ENCODE data around the gene LPO. TPM values are rescaled to one million over a fixed set of nuclear protein-coding genes. Genes with fewer than 3 reads are reported as not detected.

Gene LPO
- total RNA-seq, 1 donor from 2014 or later: not detected

DNA sequence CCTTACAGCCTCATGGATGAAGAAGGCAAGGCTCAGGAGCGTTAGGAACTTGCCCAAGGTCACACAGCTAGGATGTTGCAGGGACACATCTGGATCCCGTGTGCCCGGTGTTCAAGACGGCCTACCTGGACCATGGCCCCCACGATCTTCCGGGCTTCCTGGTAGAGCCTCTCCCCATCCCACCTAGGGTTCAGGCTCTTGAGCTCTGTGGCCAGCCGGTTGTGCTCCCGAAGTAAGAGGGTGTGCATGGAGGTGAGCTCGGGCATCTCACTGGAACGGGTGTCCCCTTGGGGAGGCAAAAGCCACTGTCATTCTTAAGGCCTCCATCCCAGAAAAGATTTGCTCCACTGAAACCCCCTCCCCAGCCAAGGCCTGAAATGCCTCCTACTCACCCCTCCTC lies 37.0 kb downstream of the LPO start:
- Histone ChIP-seq H3K4me1 (ENCODE audit: control insufficient read depth in 3 of 3, insufficient read depth in 3 of 3, low read length in 3 of 3) (peaks cover 4 to 14% (median 12%) of the 10 kb centered on the region in 3 donors), H3K27ac (ENCODE audit: low read depth, low read length) (no peak overlapping the region), H3K27me3 (ENCODE audit: control insufficient read depth in 3 of 3, insufficient read depth in 3 of 3, low read length in 3 of 3) (peaks cover 0 to 9% (median 5%) of the 10 kb centered on the region in 3 donors), H3K9ac (ENCODE audit: low read depth in 1 of 3, low read length in 3 of 3) (no peak overlapping the region), H3K4me3 (ENCODE audit: low read length in 3 of 3) (no peak overlapping the region), H3K36me3 (ENCODE audit: control insufficient read depth in 3 of 3, insufficient read depth in 3 of 3, low read length in 3 of 3) (no peaks in the 10 kb centered on the region), H3K9me3 (ENCODE audit: control insufficient read depth in 3 of 3, low read length in 3 of 3) (no peaks in the 10 kb centered on the region)

DNA sequence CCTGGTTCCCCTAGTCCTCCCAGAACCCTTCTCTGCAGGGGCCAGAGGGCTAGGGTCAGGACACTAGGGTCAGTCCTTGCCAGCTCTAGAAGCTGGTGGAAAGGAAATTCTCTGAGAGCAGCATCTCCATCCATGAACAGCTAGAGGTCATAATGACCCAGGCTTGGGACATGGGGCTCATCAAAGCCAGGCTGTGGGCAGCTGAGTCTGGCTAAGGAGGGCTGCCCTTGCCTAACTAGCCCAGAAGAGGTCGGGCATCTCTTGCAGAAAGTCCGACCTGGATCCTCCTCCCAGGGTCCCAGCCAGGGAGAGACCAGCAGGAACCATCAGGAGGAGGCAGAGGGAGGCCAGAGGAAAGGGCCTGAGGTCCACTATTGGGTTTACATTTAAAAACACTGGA lies 38.0 kb downstream of the LPO start:
- no peaks in the 10 kb centered on the region for H3K36me3 ChIP-seq (ENCODE audit: control insufficient read depth in 3 of 3, insufficient read depth in 3 of 3, low read length in 3 of 3)
- H3K27ac ChIP-seq (ENCODE audit: low read depth, low read length): no peak overlapping the region
- no peak overlapping the region for H3K9ac ChIP-seq (ENCODE audit: low read depth in 1 of 3, low read length in 3 of 3)
- H3K4me3 ChIP-seq (ENCODE audit: low read length in 3 of 3): no peak overlapping the region
- no peaks in the 10 kb centered on the region for H3K9me3 ChIP-seq (ENCODE audit: control insufficient read depth in 3 of 3, low read length in 3 of 3)
- peaks cover 4 to 14% (median 12%) of the 10 kb centered on the region in 3 donors for H3K4me1 ChIP-seq (ENCODE audit: control insufficient read depth in 3 of 3, insufficient read depth in 3 of 3, low read length in 3 of 3)
- peaks cover 0 to 9% (median 5%) of the 10 kb centered on the region in 3 donors for H3K27me3 ChIP-seq (ENCODE audit: control insufficient read depth in 3 of 3, insufficient read depth in 3 of 3, low read length in 3 of 3)

DNA sequence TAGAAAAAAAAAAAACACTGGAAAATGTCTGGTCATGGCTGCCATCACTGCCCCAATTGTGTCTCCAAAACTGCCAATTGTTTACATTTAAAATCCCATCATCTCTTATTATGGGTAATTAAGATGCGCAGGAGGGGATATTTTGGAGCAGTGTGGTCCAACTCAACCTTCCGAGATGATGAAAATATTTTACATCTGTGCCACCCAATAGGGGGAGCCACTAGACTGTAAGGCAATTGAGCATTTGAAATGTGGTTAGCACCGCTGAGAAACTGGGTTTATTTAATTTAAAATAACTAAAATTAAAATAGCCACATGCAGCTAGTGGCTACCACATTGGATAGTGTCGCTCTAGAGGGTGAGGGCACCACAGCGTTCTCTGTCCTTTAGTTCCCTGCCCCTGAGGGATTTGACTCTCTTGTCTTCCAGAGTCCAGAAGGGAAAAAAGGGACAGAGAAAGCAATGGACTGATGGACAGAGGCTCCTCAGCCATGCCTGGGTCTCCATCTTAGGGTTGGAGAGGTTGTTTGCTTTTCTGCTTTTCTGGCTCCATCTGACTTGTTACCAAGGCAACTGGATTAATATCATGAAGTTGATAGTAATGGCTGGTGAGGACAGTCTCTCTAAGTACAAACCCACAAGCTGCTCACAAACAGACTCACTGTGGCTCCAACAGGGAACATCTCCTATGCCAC lies 38.9 kb downstream of the LPO start:
- no peaks in the 10 kb centered on the region for H3K9me3 ChIP-seq (ENCODE audit: control insufficient read depth in 3 of 3, low read length in 3 of 3)
- H3K4me1 ChIP-seq (ENCODE audit: control insufficient read depth in 3 of 3, insufficient read depth in 3 of 3, low read length in 3 of 3): peaks cover 4 to 14% (median 12%) of the 10 kb centered on the region in 3 donors
- peaks cover 0 to 9% (median 8%) of the 10 kb centered on the region in 3 donors for H3K27me3 ChIP-seq (ENCODE audit: control insufficient read depth in 3 of 3, insufficient read depth in 3 of 3, low read length in 3 of 3)
- no peak overlapping the region for H3K27ac ChIP-seq (ENCODE audit: low read depth, low read length)
- no peak overlapping the region for H3K4me3 ChIP-seq (ENCODE audit: low read length in 3 of 3)
- H3K9ac ChIP-seq (ENCODE audit: low read depth in 1 of 3, low read length in 3 of 3): no peak overlapping the region
- no peaks in the 10 kb centered on the region for H3K36me3 ChIP-seq (ENCODE audit: control insufficient read depth in 3 of 3, insufficient read depth in 3 of 3, low read length in 3 of 3)

DNA sequence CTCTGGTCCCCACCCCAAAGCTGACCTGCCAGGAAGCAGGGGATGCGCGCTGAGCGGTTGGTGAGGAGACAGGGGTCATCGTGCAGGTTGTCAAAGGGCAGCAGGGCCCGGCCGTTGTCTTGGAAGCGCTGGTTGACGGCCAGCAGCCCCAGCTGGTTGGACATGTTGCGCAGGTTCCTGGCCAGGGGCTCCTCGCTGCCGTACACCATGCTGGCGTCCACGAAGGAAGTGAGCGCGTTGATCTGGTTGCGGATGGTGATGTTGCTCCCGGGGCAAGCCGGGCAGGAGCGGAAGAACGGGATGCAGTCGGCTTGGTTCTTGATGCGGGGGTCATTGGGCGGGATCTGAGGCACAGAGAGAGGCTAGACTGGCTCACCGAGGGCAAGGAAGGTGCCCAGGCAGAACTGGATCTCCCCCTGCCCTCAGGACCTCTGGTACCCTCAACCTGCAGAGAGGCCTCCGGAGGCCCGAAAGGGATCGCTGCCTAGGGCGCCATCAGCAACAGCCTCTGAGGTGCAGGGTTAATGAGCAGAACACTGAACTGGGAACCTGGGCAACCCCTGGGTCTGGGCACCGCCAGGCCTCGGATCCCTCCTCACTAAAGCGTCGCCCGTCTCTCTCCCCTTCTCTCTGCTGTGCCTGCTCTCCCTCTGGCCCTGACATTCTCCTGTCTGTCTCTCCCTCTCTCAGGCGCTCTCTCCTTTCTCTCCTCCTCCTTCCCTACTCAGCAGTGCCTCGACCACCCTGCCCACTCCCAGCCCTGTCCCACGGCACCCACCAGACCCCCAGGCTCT lies 39.6 kb downstream of the LPO start:
- H3K4me1 ChIP-seq (ENCODE audit: control insufficient read depth in 3 of 3, insufficient read depth in 3 of 3, low read length in 3 of 3): peaks cover 4 to 14% (median 12%) of the 10 kb centered on the region in 3 donors
- peak overlapping the region; percentile 48 for H3K27ac ChIP-seq (ENCODE audit: low read depth, low read length)
- H3K36me3 ChIP-seq (ENCODE audit: control insufficient read depth in 3 of 3, insufficient read depth in 3 of 3, low read length in 3 of 3): no peaks in the 10 kb centered on the region
- H3K27me3 ChIP-seq (ENCODE audit: control insufficient read depth in 3 of 3, insufficient read depth in 3 of 3, low read length in 3 of 3): peaks cover 0 to 9% (median 8%) of the 10 kb centered on the region in 3 donors
- peak overlapping the region in 1 of 3 donors; percentile 66 for H3K9ac ChIP-seq (ENCODE audit: low read depth in 1 of 3, low read length in 3 of 3)
- no peaks in the 10 kb centered on the region for H3K9me3 ChIP-seq (ENCODE audit: control insufficient read depth in 3 of 3, low read length in 3 of 3)
- no peak overlapping the region for H3K4me3 ChIP-seq (ENCODE audit: low read length in 3 of 3)

DNA sequence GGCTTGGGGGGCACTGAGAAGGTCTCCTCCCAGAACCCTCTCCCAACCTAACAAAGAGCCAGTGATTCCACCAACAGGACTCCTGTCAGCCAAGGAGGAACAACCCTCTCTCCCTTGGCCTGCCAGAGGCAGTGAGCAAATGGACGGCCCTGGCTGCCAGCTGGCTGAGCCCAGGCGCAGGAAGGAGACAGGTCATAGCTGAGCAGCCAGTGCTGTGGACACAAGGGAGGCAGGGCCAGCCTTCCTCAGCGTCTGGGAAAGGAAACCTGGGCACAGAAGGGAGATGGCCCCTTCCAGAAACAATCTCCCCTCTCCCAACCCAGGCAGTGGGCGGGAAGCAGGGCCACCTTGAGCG lies 40.3 kb downstream of the LPO start:
- H3K36me3 ChIP-seq (ENCODE audit: control insufficient read depth in 3 of 3, insufficient read depth in 3 of 3, low read length in 3 of 3): no peaks in the 10 kb centered on the region
- H3K27me3 ChIP-seq (ENCODE audit: control insufficient read depth in 3 of 3, insufficient read depth in 3 of 3, low read length in 3 of 3): peaks cover 0 to 12% (median 8%) of the 10 kb centered on the region in 3 donors
- peak overlapping the region; percentile 48 for H3K27ac ChIP-seq (ENCODE audit: low read depth, low read length)
- H3K9ac ChIP-seq (ENCODE audit: low read depth in 1 of 3, low read length in 3 of 3): peak overlapping the region; percentile 47 to 66 (median 50)
- no peaks in the 10 kb centered on the region for H3K9me3 ChIP-seq (ENCODE audit: control insufficient read depth in 3 of 3, low read length in 3 of 3)
- peaks cover 4 to 14% (median 12%) of the 10 kb centered on the region in 3 donors for H3K4me1 ChIP-seq (ENCODE audit: control insufficient read depth in 3 of 3, insufficient read depth in 3 of 3, low read length in 3 of 3)
- peak overlapping the region; percentile 54 to 61 (median 57) for H3K4me3 ChIP-seq (ENCODE audit: low read length in 3 of 3)

DNA sequence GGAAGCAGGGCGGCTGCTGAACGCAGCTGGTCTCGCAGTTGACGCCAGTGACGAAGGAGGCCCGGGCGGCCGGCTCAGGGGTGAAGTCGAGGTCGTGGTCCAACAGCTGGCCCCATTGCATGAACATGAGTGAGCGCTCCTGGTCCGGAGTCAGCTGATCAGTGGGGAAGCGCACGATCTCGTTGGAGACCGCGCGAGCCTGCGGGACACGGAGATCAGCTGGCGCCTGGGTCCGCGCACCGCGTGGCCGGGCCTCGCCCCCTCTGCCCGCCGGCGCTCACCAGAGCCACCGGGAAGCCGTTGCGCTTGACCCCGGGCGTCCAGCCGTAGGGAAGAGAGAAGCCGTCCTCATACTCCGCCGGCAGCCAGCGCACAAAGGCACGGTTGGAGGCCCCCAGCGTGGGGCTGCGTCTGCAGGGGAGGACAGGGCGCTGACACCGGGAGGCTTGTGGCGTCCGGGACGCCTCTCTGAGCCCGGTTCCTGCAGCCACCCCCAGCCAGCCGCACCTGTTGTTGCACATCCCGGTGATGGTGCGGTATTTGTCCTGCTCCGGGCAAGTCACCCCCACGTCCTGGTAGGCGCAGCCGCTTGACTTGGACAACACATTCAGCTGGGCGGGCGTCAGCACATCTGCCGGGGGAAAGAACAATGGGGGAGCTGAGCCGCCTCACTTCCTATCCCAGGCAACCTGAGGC lies 40.8 kb downstream of the LPO start:
- H3K9me3 ChIP-seq (ENCODE audit: control insufficient read depth in 3 of 3, low read length in 3 of 3): no peaks in the 10 kb centered on the region
- H3K4me3 ChIP-seq (ENCODE audit: low read length in 3 of 3): peak overlapping the region; percentile 54 to 61 (median 57)
- peaks cover 0 to 17% (median 8%) of the 10 kb centered on the region in 3 donors for H3K27me3 ChIP-seq (ENCODE audit: control insufficient read depth in 3 of 3, insufficient read depth in 3 of 3, low read length in 3 of 3)
- H3K27ac ChIP-seq (ENCODE audit: low read depth, low read length): peak overlapping the region; percentile 48
- peak overlapping the region; percentile 47 to 66 (median 50) for H3K9ac ChIP-seq (ENCODE audit: low read depth in 1 of 3, low read length in 3 of 3)
- H3K36me3 ChIP-seq (ENCODE audit: control insufficient read depth in 3 of 3, insufficient read depth in 3 of 3, low read length in 3 of 3): no peaks in the 10 kb centered on the region
- H3K4me1 ChIP-seq (ENCODE audit: control insufficient read depth in 3 of 3, insufficient read depth in 3 of 3, low read length in 3 of 3): peaks cover 4 to 14% (median 12%) of the 10 kb centered on the region in 3 donors

DNA sequence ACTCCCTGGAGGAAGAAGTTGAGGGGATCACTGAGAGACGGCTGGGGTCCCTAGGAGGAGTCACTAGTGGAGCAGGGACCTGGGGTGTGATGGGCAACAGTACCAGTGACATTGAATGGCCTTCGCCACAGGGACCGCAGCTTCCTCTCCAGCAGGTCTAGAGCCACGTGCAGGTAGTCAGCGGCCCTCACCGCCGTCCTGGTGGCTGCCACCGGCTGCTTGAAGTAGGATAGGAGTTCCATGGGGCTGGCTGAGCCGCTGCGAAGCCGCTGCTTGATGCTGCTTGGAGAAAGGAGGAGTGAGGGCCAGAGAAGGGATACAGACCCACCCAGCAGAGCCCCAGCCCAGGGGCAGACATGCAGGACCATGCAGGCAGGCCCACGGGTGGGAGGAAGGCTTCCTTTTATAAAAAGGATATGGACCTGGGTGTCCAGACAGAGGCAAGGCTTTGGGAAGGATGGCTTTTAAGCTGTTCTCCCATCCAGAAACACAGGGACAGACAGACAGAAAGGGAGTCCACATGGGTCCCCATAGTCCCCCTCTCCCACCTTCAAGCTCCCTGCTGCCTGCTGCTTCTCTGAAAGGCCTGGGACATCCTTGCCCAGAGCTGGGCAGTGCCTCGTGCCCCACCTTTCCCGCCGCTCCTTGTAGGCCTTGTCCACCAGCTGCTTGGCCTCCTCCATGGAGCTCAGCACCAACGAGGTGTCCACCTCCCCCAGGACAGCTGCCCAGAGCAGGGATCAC lies 41.5 kb downstream of the LPO start:
- Histone ChIP-seq H3K9me3 (ENCODE audit: control insufficient read depth in 3 of 3, low read length in 3 of 3) (no peaks in the 10 kb centered on the region), H3K4me3 (ENCODE audit: low read length in 3 of 3) (peak overlapping the region in 2 of 3 donors; percentile 54 to 57), H3K36me3 (ENCODE audit: control insufficient read depth in 3 of 3, insufficient read depth in 3 of 3, low read length in 3 of 3) (no peaks in the 10 kb centered on the region), H3K27ac (ENCODE audit: low read depth, low read length) (no peak overlapping the region), H3K9ac (ENCODE audit: low read depth in 1 of 3, low read length in 3 of 3) (no peak overlapping the region), H3K4me1 (ENCODE audit: control insufficient read depth in 3 of 3, insufficient read depth in 3 of 3, low read length in 3 of 3) (peaks cover 4 to 14% (median 12%) of the 10 kb centered on the region in 3 donors), H3K27me3 (ENCODE audit: control insufficient read depth in 3 of 3, insufficient read depth in 3 of 3, low read length in 3 of 3) (peaks cover 0 to 18% (median 12%) of the 10 kb centered on the region in 3 donors)

DNA sequence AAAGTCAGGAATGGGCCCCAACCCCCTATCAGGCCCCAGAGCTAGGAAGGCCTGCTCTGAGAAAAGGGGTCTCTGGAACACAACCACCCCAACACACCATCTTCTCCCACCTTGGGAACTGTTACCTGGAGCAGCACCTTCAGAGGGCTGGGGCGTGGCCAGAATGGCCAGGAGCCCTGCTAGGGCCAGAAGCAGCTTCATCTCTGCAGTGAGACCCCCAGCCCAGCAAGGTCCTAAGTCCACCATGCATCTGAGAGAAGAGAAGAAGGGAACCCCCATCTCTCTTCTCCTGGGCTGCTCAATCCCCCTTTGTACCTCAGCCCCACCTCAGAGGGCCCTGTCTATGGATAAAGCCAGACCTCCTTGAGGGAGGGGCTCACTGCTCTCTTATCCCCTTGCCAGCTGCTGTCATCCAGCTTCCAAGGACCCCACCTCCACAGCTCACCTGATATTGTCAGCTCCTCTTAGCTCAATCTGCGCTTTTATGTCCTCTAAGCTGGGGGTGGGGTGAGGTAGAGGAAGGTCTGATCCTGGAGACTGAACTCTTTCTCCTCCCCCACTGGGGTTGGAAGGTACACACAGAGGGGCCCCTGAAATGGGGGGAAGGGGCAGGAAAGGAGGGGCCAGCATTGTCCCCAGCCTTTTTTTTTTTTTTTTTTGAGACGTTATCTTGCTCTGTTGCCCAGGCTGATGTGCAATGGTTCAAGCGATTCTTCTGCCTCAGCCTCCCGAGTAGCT lies 42.3 kb downstream of the LPO start, which contains the start of gene MPO:
Gene MPO (minus strand): TSS at position 456 of the 738 bp plus-strand sequence. CDS start 177 bp downstream, at position 279.
- Histone ChIP-seq H3K27ac (ENCODE audit: low read depth, low read length) (no peak within 1 kb of the TSS), H3K4me3 (ENCODE audit: low read length in 3 of 3) (no peak within 1 kb of the TSS), H3K9me3 (ENCODE audit: control insufficient read depth in 3 of 3, low read length in 3 of 3) (no peaks in the 10 kb centered on the region), H3K9ac (ENCODE audit: low read depth in 1 of 3, low read length in 3 of 3) (no peak within 1 kb of the TSS), H3K4me1 (ENCODE audit: control insufficient read depth in 3 of 3, insufficient read depth in 3 of 3, low read length in 3 of 3) (peaks cover 4 to 14% (median 12%) of the 10 kb centered on the region in 3 donors), H3K27me3 (ENCODE audit: control insufficient read depth in 3 of 3, insufficient read depth in 3 of 3, low read length in 3 of 3) (peaks cover 0 to 18% (median 12%) of the 10 kb centered on the region in 3 donors), H3K36me3 (ENCODE audit: control insufficient read depth in 3 of 3, insufficient read depth in 3 of 3, low read length in 3 of 3) (no peaks in the 10 kb centered on the region)

All from skeletal muscle tissue (tissue), 4 donors.